GM12878 (cell line): ENCODE results near the gene PPIF. TPM values are rescaled to one million over a fixed set of nuclear protein-coding genes. Genes with fewer than 3 reads are reported as not detected.

Experiments used
- CBX3 ChIP-seq: fragments of 200-600 bp; sonication (generic); IDR thresholded peaks from 2 replicates; pipeline ENCODE4 v1.6.1; 2016; ENCODE audit warnings: low read depth, borderline replicate concordance
- CEBPB ChIP-seq, 2 experiments: fragments of 150-350 bp in 1 of 2; IDR thresholded peaks; 2 replicates each; pipeline ENCODE4 v1.6.1; 2012 to 2014; ENCODE audit warnings: low read depth in 2 of 2, low read length in 2 of 2, borderline replicate concordance in 1 of 2, inconsistent platforms in 1 of 2
- CREB1 ChIP-seq: IDR thresholded peaks from 2 replicates; pipeline ENCODE4 v1.6.1; 2012; ENCODE audit warnings: low read depth, mild to moderate bottlenecking, inconsistent platforms
- FOXM1 ChIP-seq: IDR thresholded peaks from 2 replicates; pipeline ENCODE4 v1.6.1; 2012; ENCODE audit warnings: low read depth, mild to moderate bottlenecking, inconsistent platforms, low read length, moderate library complexity
- KDM1A ChIP-seq: fragments of 200-600 bp; sonication (generic); IDR thresholded peaks from 2 replicates; pipeline ENCODE4 v1.6.1; 2016; ENCODE audit warnings: borderline replicate concordance
- LARP7 ChIP-seq: fragments of 450-650 bp; IDR thresholded peaks from 2 replicates; pipeline ENCODE4 v1.6.1; 2017; ENCODE audit warnings: mild to moderate bottlenecking
- NRF1 ChIP-seq: conservative IDR thresholded peaks from 2 replicates; pipeline ENCODE4 v1.6.1; 2011; ENCODE audit warnings: mild to moderate bottlenecking, low read depth, low read length, improper control_type of control experiment
- POLR2AphosphoS2 ChIP-seq: IDR thresholded peaks from 2 replicates; pipeline ENCODE4 v1.6.1; 2011; ENCODE audit warnings: low read depth, mild to moderate bottlenecking, low read length, improper control_type of control experiment, moderate library complexity
- POLR2AphosphoS5 ChIP-seq: IDR thresholded peaks from 2 replicates; pipeline ENCODE4 v1.6.1; 2011; ENCODE audit warnings: mild to moderate bottlenecking, low read length, inconsistent platforms
- TCF12 ChIP-seq: IDR thresholded peaks from 2 replicates; pipeline ENCODE4 v1.6.1; 2011; ENCODE audit warnings: low read depth, mild to moderate bottlenecking, low read length
- TCF3 ChIP-seq: IDR thresholded peaks from 2 replicates; pipeline ENCODE4 v1.6.1; 2012; ENCODE audit warnings: low read depth, mild to moderate bottlenecking, low read length, borderline replicate concordance; ENCODE audit not compliant: insufficient read depth
- polyA plus RNA-seq, 11 experiments: library from polyadenylated mRNA; depleted of rRNA in 4 of 11; unstranded in 6 of 11; stranded (reverse) in 5 of 11; fragments of >200 nt; fragmentation: Nextera tagmentation in 4 of 11; fragmentation: Illumina TruSeq in 1 of 11; extraction: Ambion mirVana in 4 of 11; extraction: Trizol in 1 of 11; gene quantifications; 1 replicate in 1 of 11; 2 replicates in 10 of 11; pipeline versions ENCODE4 v1.2.1 to v1.2.3, GENCODE V29; 2011 to 2016; ENCODE audit warnings: inconsistent platforms in 2 of 11, missing spikeins in 2 of 11, low read depth in 1 of 11
- total RNA-seq, 4 experiments: library from RNA; depleted of rRNA in 3 of 4; stranded (reverse); fragments of >200 nt in 3 of 4; fragmentation: Illumina TruSeq in 1 of 4; extraction: Trizol in 1 of 4; gene quantifications; 2 replicates each; pipeline versions ENCODE4 v1.2.1 to v1.2.3, GENCODE V29; 2013 to 2021
- TF ChIP-seq, protein P1 (sequence below): fragments of 450-650 bp; IDR thresholded peaks from 2 replicates; pipeline ENCODE4 v1.6.1; 2018; ENCODE audit warnings: borderline replicate concordance, mild to moderate bottlenecking; ENCODE audit not compliant: partially characterized antibody
- TF ChIP-seq, protein P2 (sequence below): fragments of 450-650 bp; IDR thresholded peaks from 2 replicates; pipeline ENCODE4 v1.6.1; 2016; ENCODE audit warnings: mild to moderate bottlenecking

Gene PPIF
- total and polyA plus RNA-seq, 10 of the 15 experiments (the other 5 are each of a cell fraction or from before 2014, with no cell fraction given) = 28.8 to 180 (median 128) TPM

DNA sequence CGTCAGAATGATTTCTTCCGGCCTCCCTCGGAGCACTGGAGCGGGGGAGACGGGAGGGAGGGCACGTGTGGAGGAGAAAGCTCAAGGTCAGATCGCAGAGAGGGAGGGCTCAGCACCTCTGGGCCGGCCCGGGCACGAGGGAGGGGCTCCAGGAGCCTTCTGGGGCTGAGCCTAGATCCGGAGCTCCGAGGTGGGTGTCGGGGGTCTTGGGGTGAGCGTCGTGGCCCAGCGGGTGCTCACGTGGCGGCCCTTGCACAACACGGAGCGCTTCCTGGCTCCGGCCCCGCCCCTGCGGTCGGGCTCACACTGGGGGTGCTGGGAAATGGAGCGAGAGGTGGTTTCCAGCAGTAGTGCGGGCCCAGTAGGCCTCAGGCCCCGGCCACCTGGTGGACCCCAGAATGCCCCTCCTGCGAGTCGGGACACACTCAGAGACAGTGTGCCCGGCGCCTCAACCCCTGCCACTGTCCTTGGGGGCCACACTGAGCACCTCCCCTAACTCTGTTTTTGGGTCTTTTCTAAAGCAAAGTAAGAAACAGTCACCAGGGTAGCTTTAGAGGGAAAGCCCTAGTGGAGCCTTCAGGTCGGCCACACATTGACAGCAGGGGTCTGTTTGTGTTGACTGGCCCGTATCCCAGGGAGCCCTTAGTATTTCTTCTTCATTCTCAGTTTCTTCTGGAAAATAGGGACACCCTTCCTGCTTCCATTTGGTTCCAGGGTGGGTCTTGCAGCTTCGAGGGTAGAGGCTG is 798 bp downstream of the PPIF start (continued):
- TF ChIP-seq, protein P1, sequence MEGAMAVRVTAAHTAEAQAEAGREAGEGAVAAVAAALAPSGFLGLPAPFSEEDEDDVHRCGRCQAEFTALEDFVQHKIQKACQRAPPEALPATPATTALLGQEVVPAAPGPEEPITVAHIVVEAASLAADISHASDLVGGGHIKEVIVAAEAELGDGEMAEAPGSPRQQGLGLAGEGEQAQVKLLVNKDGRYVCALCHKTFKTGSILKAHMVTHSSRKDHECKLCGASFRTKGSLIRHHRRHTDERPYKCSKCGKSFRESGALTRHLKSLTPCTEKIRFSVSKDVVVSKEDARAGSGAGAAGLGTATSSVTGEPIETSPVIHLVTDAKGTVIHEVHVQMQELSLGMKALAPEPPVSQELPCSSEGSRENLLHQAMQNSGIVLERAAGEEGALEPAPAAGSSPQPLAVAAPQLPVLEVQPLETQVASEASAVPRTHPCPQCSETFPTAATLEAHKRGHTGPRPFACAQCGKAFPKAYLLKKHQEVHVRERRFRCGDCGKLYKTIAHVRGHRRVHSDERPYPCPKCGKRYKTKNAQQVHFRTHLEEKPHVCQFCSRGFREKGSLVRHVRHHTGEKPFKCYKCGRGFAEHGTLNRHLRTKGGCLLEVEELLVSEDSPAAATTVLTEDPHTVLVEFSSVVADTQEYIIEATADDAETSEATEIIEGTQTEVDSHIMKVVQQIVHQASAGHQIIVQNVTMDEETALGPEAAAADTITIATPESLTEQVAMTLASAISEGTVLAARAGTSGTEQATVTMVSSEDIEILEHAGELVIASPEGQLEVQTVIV = peak; percentile 27
- TF ChIP-seq, protein P2, sequence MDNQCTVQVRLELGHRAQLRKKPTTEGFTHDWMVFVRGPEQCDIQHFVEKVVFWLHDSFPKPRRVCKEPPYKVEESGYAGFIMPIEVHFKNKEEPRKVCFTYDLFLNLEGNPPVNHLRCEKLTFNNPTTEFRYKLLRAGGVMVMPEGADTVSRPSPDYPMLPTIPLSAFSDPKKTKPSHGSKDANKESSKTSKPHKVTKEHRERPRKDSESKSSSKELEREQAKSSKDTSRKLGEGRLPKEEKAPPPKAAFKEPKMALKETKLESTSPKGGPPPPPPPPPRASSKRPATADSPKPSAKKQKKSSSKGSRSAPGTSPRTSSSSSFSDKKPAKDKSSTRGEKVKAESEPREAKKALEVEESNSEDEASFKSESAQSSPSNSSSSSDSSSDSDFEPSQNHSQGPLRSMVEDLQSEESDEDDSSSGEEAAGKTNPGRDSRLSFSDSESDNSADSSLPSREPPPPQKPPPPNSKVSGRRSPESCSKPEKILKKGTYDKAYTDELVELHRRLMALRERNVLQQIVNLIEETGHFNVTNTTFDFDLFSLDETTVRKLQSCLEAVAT = peak; percentile 76
- TF ChIP-seq CREB1 (0 out of 2 replicates have a peak, but pooled peaks have one; percentile 29), CEBPB (IDR thresholded peaks at IDR 0.05; ENCODE audit: borderline replicate concordance in 1 of 2, low read depth in 2 of 2, low read length in 2 of 2) (peak in 1 of 2 experiments; percentile 60; a peak in 2 of 4 replicates), POLR2AphosphoS5 (peak; percentile 16), TCF3 (0 out of 2 replicates have a peak, but pooled peaks have one; percentile 35), POLR2AphosphoS2 (0 out of 2 replicates have a peak, but pooled peaks have one; percentile 33), NRF1 (no peak), KDM1A (no peak), LARP7 (no peak; the same call in 1 of the 2 replicates), CBX3 (no peak), TCF12 (peak; percentile 71; the same call in 1 of the 2 replicates), FOXM1 (no peak)
